Body of pancreas (tissue), 4 donors: ENCODE data around the gene RHOBTB1.

Experiments
- POLR2A ChIP-seq, 3 donors: fragments of 450-650 bp; IDR thresholded peaks; one replicate each; pipeline ENCODE4 v1.6.1; 2016; ENCODE audit warnings: antibody characterized with exemption in 3 of 3, mild to moderate bottlenecking in 2 of 3
- TF ChIP-seq, protein P1 (sequence below), 7 experiments: fragments of 450-650 bp in 4 of 7; fragments of 200-600 bp in 3 of 7; sonication (generic) in 3 of 7; IDR thresholded peaks; one replicate each; pipeline ENCODE4 v1.5.1; 2016 to 2019; ENCODE audit warnings: antibody characterized with exemption in 7 of 7

DNA sequence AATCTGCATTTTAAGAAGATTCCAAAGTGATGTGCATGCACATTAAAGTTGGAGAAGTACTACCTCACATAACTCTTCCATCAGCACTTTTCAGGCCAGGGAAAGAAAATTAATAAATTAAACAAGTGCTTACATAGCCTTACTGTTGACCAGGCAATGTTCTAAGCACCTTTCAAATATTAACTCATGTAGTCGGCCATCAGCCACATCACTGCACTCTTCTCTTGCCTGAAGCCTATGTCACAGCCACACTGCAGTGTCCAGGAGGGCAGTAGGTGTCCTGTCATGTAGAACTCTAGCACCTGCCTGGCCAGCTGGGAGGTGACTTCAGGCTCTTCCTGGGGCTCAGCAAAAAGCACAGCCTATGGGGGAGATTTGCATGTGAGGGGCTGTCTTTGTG, 94.2 kb downstream of the RHOBTB1 start:
- no peak for TF ChIP-seq POLR2A (IDR thresholded peaks at IDR 0.05)
- TF ChIP-seq, protein P1, sequence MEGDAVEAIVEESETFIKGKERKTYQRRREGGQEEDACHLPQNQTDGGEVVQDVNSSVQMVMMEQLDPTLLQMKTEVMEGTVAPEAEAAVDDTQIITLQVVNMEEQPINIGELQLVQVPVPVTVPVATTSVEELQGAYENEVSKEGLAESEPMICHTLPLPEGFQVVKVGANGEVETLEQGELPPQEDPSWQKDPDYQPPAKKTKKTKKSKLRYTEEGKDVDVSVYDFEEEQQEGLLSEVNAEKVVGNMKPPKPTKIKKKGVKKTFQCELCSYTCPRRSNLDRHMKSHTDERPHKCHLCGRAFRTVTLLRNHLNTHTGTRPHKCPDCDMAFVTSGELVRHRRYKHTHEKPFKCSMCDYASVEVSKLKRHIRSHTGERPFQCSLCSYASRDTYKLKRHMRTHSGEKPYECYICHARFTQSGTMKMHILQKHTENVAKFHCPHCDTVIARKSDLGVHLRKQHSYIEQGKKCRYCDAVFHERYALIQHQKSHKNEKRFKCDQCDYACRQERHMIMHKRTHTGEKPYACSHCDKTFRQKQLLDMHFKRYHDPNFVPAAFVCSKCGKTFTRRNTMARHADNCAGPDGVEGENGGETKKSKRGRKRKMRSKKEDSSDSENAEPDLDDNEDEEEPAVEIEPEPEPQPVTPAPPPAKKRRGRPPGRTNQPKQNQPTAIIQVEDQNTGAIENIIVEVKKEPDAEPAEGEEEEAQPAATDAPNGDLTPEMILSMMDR (IDR thresholded peaks at IDR 0.05): no peak
